HG02840 (cell line): Measurements from ENCODE around the gene METTL23.

Source experiments
- ATAC-seq: cut with Tn5 transposase; IDR thresholded peaks from one replicate; pipeline ENCODE4 v1.9.1; 2021; ENCODE audit warnings: mild to moderate bottlenecking, moderate library complexity, moderate number of reproducible peaks; ENCODE audit not compliant: unreplicated experiment, low FRiP score

METTL23 gene

GRCh38 chr17:76752006-76752405 is 25.4 kb downstream of the METTL23 start:
- no peak for ATAC-seq

- no peak for ATAC-seq
These were observed 26.7 kb downstream of the METTL23 start for GRCh38 chr17:76753061-76753961.

DNA sequence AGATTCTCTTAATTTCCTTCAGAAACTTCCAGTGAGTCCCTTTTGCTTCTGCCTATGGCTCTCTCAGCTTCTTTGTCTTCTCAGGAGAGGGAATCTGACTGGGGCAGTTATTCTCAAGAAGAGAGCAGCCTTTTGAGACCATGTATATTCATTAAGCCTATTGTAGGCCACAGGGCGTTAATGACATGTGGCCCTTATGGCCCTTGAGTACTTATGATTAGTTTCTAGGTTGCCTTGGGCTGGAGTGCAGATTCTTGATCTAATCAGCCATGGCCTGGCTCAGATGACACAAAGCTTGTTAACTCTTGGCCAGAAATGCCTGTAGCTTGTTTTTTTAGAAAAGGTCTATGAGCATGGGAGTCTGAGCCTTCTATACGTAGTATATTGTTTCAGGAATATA is 28.6 kb downstream of the METTL23 start:
- no peak for ATAC-seq

- ATAC-seq: no peak
These were observed 30.6 kb downstream of the METTL23 start for GRCh38 chr17:76757256-76757655.

- no peak for ATAC-seq
These were observed 31.9 kb downstream of the METTL23 start for GRCh38 chr17:76758570-76758969.

GRCh38 chr17:76772842-76773525 is 46.3 kb downstream of the METTL23 start:
- ATAC-seq: no peak

DNA sequence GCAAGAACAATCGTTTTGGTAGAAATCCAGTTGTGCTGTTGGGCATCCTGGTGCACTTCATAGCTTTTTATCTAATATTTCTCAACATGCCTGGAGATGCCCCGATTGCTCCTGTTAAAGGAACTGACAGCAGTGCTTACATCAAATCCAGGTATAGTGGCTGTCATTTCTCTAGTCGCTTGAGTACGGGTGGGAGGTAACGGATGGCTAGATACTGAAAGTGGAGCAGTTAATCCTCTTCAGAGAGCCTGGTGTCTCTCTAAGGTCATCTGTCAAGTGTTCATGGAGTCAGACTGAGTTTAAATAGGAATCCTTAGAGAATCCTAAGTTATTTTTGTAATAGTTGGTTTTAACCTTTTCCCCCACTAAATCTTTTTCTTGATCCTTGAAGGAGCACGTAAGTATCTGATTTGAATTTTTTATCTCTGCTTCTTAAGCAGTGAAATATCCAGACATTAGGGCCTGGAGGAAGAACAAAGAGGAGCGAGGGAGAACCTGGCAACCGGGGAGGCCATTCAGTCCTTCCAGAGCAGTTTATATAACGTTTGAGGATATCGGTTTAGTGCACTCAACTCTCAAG is 48.5 kb downstream of the METTL23 start:
- no peak for ATAC-seq

DNA sequence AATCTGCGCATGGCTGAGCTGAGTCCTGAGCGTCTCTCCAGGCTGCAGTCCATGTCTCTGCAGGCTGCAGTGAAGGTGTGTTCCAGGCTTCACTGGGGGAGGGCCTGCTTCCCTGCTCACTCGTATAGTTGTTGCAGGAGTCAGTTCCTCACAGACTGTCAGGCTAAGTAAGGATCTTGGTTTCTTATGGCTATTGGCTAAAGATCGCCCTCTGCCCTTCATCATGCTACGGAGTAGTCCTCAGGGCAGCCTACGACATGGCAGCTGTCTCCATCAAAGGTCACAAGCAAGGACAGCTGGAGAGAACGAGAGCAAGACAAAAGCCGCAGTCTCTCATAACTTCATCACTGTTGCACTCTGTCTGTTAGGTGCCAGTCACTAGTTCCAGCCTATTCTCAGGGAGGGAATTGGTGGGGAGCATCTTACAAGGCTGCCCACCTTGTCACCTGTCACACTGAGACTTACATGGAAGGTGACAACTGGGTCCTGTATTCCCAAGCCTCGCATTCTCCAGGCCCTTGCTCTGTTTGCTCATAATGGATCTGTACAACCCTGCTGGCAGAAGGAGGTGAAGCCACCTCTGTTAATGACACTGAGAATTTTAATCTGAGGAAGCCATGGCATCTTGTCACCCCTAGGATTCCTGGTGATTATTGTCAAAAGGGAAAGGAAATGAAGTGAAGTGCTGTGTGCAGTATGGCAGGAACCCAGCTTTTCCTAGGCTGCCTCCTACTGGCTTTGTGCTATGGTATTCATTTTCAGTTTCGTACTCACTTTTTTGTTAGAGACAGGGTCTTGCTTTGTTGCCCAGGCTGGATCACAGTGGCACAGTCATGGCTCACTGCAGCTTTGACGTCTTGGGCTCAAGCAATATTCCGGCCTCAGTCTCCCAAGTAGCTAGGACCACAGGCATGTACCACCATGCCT is 54.7 kb downstream of the METTL23 start:
- ATAC-seq: no peak

DNA sequence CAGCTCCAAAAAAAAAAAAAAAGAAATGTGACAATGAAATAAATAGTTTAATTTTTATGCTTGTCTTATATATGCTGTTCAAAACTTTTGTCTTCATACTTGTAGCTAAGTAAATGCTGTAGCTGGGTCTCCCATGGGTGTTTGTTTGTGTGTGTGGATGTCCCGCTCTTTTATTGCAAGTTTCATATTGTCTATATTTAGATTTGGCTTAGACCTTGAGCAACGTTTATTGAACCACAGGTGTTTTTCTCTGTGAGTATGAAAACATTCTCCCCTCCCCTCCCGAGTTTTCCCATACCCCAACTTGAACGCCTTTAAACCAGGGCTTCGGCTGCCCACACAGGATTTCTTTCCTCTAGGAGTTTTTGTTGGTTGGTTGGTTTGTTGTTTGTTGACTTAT is 56.5 kb downstream of the METTL23 start:
- no peak for ATAC-seq
